T-cell (primary cell): Measurements from ENCODE around the gene PLXND1. TPM values are rescaled to one million over a fixed set of nuclear protein-coding genes. Genes with fewer than 3 reads are reported as not detected.

Experiments used
- ATAC-seq, 4 experiments: fragments of 200-7000 bp in 3 of 4; fragments of 150-1000 bp in 1 of 4; cut with Tn5 transposase; replicated peaks in 1 of 4; 1 replicate in 3 of 4; 2 replicates in 1 of 4; pipeline ENCODE4 v1.10.0; 2021; ENCODE audit warnings: moderate library complexity in 3 of 4, mild to moderate bottlenecking in 2 of 4, moderate number of reproducible peaks in 1 of 4
- CTCF ChIA-PET, 2 donors: fragments of 300-600 bp; sonication (Branson Sonifier 250); formaldehyde crosslinking; loops; one replicate each; lab custom pipeline; 2022; ENCODE audit warnings: antibody characterized with exemption in 2 of 2; lab: Charles Lee
- POLR2A ChIA-PET, 2 donors: fragments of 300-600 bp; sonication (Branson Sonifier 250); formaldehyde crosslinking; loops; one replicate each; lab custom pipeline; 2022; ENCODE audit warnings: antibody characterized with exemption in 2 of 2; lab: Charles Lee
- DNase-seq, 35 experiments: peaks; one replicate each; pipeline versions ENCODE4 v3.0.0 to v3.0.0-alpha.2; 2013 to 2023
- H3K27ac ChIP-seq: one replicate; pipeline ENCODE4 v1.5.1; 2013; ENCODE audit warnings: low read length
- H3K27me3 ChIP-seq, 2 experiments: replicated peaks in 1 of 2; 1 replicate in 1 of 2; 2 replicates in 1 of 2; pipeline versions ENCODE4 v1.6.1 to v1.7.0; 2013; ENCODE audit warnings: low read length in 1 of 2, mixed read lengths in 1 of 2; ENCODE audit not compliant: control insufficient read depth in 2 of 2, insufficient read depth in 2 of 2; ENCODE audit errors: extremely low read depth in 1 of 2
- H3K36me3 ChIP-seq, 2 donors: 1 replicate in 1 of 2; 2 replicates in 1 of 2; pipeline versions ENCODE4 v1.6.1 to v1.7.0; 2013; ENCODE audit warnings: low read length in 1 of 2; ENCODE audit not compliant: control insufficient read depth in 2 of 2, insufficient read depth in 1 of 2; ENCODE audit errors: extremely low read depth in 1 of 2
- H3K4me1 ChIP-seq, 2 experiments: 1 replicate in 1 of 2; 2 replicates in 1 of 2; pipeline versions ENCODE4 v1.6.1 to v1.7.0; 2013; ENCODE audit warnings: low read length in 2 of 2, mixed read lengths in 1 of 2; ENCODE audit not compliant: insufficient read depth in 2 of 2, control insufficient read depth in 1 of 2; ENCODE audit errors: extremely low read depth in 1 of 2
- H3K4me3 ChIP-seq, 2 donors: 1 replicate in 1 of 2; 2 replicates in 1 of 2; pipeline versions ENCODE4 v1.5.1 to v1.7.0; 2013; ENCODE audit warnings: mild to moderate bottlenecking in 2 of 2, low read length in 1 of 2, moderate library complexity in 1 of 2; ENCODE audit not compliant: control insufficient read depth in 1 of 2; ENCODE audit errors: extremely low read depth in 1 of 2
- H3K9me3 ChIP-seq: 2 replicates; pipeline ENCODE4 v1.7.0; 2013
- H3K27ac Mint-ChIP-seq, 2 donors: one replicate each; pipeline ENCODE4 v1.8.0; 2020 to 2021; ENCODE audit warnings: mild to moderate bottlenecking in 2 of 2, mixed read lengths in 2 of 2
- H3K27me3 Mint-ChIP-seq, 2 donors: one replicate each; pipeline ENCODE4 v1.8.0; 2021 to 2022; ENCODE audit warnings: mixed read lengths in 2 of 2
- H3K36me3 Mint-ChIP-seq: one replicate; pipeline ENCODE4 v1.8.0; 2021; ENCODE audit warnings: mixed read lengths
- H3K4me1 Mint-ChIP-seq, 3 donors: one replicate each; pipeline ENCODE4 v1.8.0; 2020 to 2022; ENCODE audit warnings: mixed read lengths in 3 of 3, mild to moderate bottlenecking in 1 of 3
- H3K4me3 Mint-ChIP-seq, 3 donors: one replicate each; pipeline ENCODE4 v1.8.0; 2020 to 2022; ENCODE audit warnings: mild to moderate bottlenecking in 3 of 3, mixed read lengths in 3 of 3, moderate library complexity in 3 of 3
- H3K9me3 Mint-ChIP-seq, 3 donors: one replicate each; pipeline ENCODE4 v1.8.0; 2020 to 2022; ENCODE audit warnings: mixed read lengths in 3 of 3
- WGBS: methylation state at CpG from one replicate; pipeline ENCODE4 v1.1.5; 2013; ENCODE audit warnings: missing lambda C conversion rate; ENCODE audit not compliant: insufficient coverage; 5-methylcytosine and 5-hydroxymethylcytosine counted together
- total RNA-seq, 35 experiments: library from RNA in 6 of 35; stranded (reverse) in 6 of 35; fragments of 120-200 nt in 1 of 35; gene quantifications; one replicate each; pipeline versions ENCODE4 v1.2.1 to v1.2.4 and lab custom pipeline; 2013 to 2026

The PLXND1 gene
- total RNA-seq, 5 donors from 2014 or later (not counting 1 experiment from before 2014, with no cell fraction given) = 13.6 to 53.3 (median 44.9) TPM

DNA sequence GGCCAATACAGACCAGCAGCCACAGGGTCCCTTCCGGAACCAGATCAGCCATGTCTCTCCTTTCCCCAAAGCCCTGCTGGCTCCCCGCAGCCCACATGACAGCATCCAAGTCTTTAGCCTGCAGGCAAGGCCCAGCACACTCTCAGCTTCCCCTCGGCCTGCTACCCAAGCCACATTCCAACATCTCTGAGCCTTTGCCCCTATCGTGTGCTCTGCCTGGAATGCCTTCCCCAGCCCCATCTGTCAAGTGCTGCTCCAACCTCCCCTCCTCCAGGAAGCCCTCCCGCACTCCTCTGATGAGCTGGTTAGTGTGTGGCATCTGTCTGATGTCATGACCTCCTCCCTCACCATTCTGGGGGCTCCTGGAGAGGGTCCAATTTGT, 8.5 kb downstream of the PLXND1 start:
- no peaks in the 10 kb centered on the region for H3K27me3 Mint-ChIP-seq
- H3K4me1 Mint-ChIP-seq = peaks cover 16 to 59% (median 45%) of the 10 kb centered on the region in 3 donors
- H3K4me3 Mint-ChIP-seq = no peak overlapping the region
- H3K9me3 Mint-ChIP-seq = no peaks in the 10 kb centered on the region
- ChIA-PET CTCF (no interaction called here), POLR2A (no interaction called here)
- no peaks in the 10 kb centered on the region for H3K9me3 ChIP-seq
- H3K27ac Mint-ChIP-seq = peak overlapping the region in 1 of 2 donors; percentile 11
- H3K27me3 ChIP-seq = peaks cover 0 to 26% of the 10 kb centered on the region in 2 experiments
- DNase-seq (no peak), ATAC-seq (no peak)
- WGBS = 91% methylated on average over 5 of the region's 5 CpGs
- peaks cover 14 to 60% of the 10 kb centered on the region in 2 experiments for H3K4me1 ChIP-seq
- no peak overlapping the region for H3K4me3 ChIP-seq
- no peaks in the 10 kb centered on the region for H3K36me3 Mint-ChIP-seq
- H3K36me3 ChIP-seq = no peaks in the 10 kb centered on the region
- no peak overlapping the region for H3K27ac ChIP-seq

DNA sequence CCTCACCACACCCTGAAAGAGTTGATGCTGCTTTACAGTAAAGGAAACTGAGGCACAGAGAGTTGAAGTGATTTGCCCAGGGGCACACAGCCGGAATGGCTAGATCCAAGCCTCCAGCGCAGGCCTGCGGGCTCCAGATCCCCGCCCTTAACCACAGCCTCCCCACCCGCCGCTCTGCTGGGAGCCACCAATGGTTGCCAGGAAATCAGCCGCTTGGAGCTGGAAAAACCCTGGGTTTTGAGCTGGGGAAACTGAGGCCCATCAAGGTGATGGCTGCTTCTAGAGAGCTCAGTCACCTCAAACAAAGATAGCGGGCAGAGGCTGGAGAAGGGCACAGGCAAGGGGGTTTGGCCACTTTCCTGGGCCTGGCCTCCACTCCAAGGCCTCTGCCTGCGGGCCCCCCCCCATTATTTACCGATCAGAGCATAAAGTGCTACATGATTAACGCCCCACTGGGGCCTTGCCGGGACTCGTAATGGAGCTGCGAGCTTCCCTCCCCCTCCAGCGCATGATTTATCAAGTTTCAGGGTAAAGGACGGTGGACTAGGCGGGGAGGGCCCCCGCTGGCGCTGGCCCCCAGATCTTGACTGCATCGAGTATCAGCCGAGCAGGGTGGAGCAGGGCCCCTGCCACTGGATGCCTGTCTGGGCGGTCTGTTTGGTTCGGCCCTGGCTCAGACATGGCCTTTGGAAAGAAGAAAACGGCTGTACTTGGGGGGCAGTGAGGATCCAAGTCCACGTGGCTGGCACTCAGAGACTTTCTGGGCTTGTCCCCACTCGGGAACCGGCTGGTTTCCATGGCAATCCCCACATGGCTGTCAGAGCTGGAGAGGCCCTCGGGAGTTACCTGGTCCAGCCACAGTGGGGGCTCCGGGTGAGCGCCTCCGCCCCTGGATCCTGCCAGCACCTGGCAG, 9.1 kb downstream of the PLXND1 start:
- H3K36me3 Mint-ChIP-seq = no peaks in the 10 kb centered on the region
- POLR2A ChIA-PET = no interaction called here
- Histone ChIP-seq H3K27ac (no peak overlapping the region), H3K36me3 (no peaks in the 10 kb centered on the region), H3K4me1 (peaks cover 17 to 67% of the 10 kb centered on the region in 2 experiments), H3K4me3 (no peak overlapping the region), H3K9me3 (no peaks in the 10 kb centered on the region), H3K27me3 (peaks cover 0 to 27% of the 10 kb centered on the region in 2 experiments)
- H3K27ac Mint-ChIP-seq = no peak overlapping the region
- ATAC-seq (no peak), DNase-seq (no peak)
- CTCF ChIA-PET = no interaction called here
- 84% methylated on average over 27 of the region's 31 CpGs for WGBS
- H3K27me3 Mint-ChIP-seq = no peaks in the 10 kb centered on the region
- H3K9me3 Mint-ChIP-seq = no peaks in the 10 kb centered on the region
- H3K4me1 Mint-ChIP-seq = peaks cover 17 to 58% (median 48%) of the 10 kb centered on the region in 3 donors
- H3K4me3 Mint-ChIP-seq = no peak overlapping the region

- no peaks in the 10 kb centered on the region for H3K36me3 Mint-ChIP-seq
- H3K4me1 ChIP-seq = peaks cover 17 to 71% of the 10 kb centered on the region in 2 experiments
- POLR2A ChIA-PET = no interaction called here
- H3K4me3 Mint-ChIP-seq = no peak overlapping the region
- CTCF ChIA-PET = interaction anchor here in 1 of 2 donors (0.5 to 1.1 kb wide), 2 partner anchors 38 to 215 kb away, joined by 3 read pairs; no protein-coding TSS in a partner anchor
- H3K9me3 ChIP-seq = no peaks in the 10 kb centered on the region
- no peak overlapping the region for H3K27ac ChIP-seq
- ATAC-seq (peak in 1 of 4 experiments; percentile 52), DNase-seq (peak in 1 of 35 experiments; percentile 23)
- H3K27me3 Mint-ChIP-seq = no peaks in the 10 kb centered on the region
- H3K4me3 ChIP-seq = no peak overlapping the region
- WGBS = 92% methylated on average over 22 of the region's 27 CpGs
- peaks cover 22 to 60% (median 44%) of the 10 kb centered on the region in 3 donors for H3K4me1 Mint-ChIP-seq
- no peaks in the 10 kb centered on the region for H3K36me3 ChIP-seq
- peaks cover 0 to 27% of the 10 kb centered on the region in 2 experiments for H3K27me3 ChIP-seq
- H3K9me3 Mint-ChIP-seq = no peaks in the 10 kb centered on the region
- no peak overlapping the region for H3K27ac Mint-ChIP-seq
Measured at GRCh38 chr3:129596194-129597086, 10.0 kb downstream of the PLXND1 start.

- H3K4me1 ChIP-seq = peaks cover 17 to 71% of the 10 kb centered on the region in 2 experiments
- no peak for ATAC-seq
- no peak overlapping the region for H3K27ac ChIP-seq
Measured at GRCh38 chr3:129595544-129596193, 10.8 kb downstream of the PLXND1 start.

GRCh38 chr3:129594907-129595390, 11.5 kb downstream of the PLXND1 start:
- 94% methylated on average over 6 of the region's 6 CpGs for WGBS
- Histone ChIP-seq H3K4me1 (peaks cover 17 to 67% of the 10 kb centered on the region in 2 experiments), H3K27me3 (peaks cover 0 to 26% of the 10 kb centered on the region in 2 experiments), H3K36me3 (no peaks in the 10 kb centered on the region), H3K4me3 (no peak overlapping the region), H3K9me3 (no peaks in the 10 kb centered on the region), H3K27ac (no peak overlapping the region)
- Mint-ChIP-seq H3K36me3 (no peaks in the 10 kb centered on the region), H3K9me3 (no peaks in the 10 kb centered on the region), H3K27ac (no peak overlapping the region), H3K4me1 (peaks cover 22 to 55% (median 36%) of the 10 kb centered on the region in 3 donors), H3K4me3 (peak overlapping the region in 1 of 3 donors; percentile 6), H3K27me3 (no peaks in the 10 kb centered on the region)
- POLR2A ChIA-PET = interaction anchor here in 1 of 2 donors (0.9 to 1.2 kb wide), 2 partner anchors 10 to 18 kb away, joined by 3 to 11 read pairs; no protein-coding TSS in a partner anchor
- DNase-seq (no peak), ATAC-seq (no peak)
- CTCF ChIA-PET = no interaction called here

More at GRCh38 chr3:129595544-129596193, 10.8 kb downstream of the PLXND1 start:
- H3K9me3 ChIP-seq = no peaks in the 10 kb centered on the region
- no peaks in the 10 kb centered on the region for H3K36me3 ChIP-seq
- no peaks in the 10 kb centered on the region for H3K36me3 Mint-ChIP-seq
- no peaks in the 10 kb centered on the region for H3K9me3 Mint-ChIP-seq
- H3K4me1 Mint-ChIP-seq = peaks cover 22 to 60% (median 40%) of the 10 kb centered on the region in 3 donors
- ChIA-PET CTCF (interaction anchor here in 1 of 2 donors (0.5 to 1.1 kb wide), 2 partner anchors 38 to 214 kb away, joined by 3 read pairs; no protein-coding TSS in a partner anchor), POLR2A (no interaction called here)
- H3K27me3 Mint-ChIP-seq = no peaks in the 10 kb centered on the region
- H3K4me3 ChIP-seq = no peak overlapping the region
- H3K27ac Mint-ChIP-seq = no peak overlapping the region
- whole genome bisulfite sequencing = 82% methylated on average over 10 of the region's 10 CpGs
- peaks cover 0 to 27% of the 10 kb centered on the region in 2 experiments for H3K27me3 ChIP-seq
- DNase-seq = no peak
- no peak overlapping the region for H3K4me3 Mint-ChIP-seq
